GM23338 (cell line): ENCODE results near the gene IRS1.
"Not testable (repeated sequence)": the region's sequence is repeated elsewhere in the genome, so short reads cannot be mapped to it uniquely, and the experiment has no call there.

Source experiments
- CREB1 ChIP-seq: fragments of 250-450 bp; sonication (Bioruptor Pico); IDR thresholded peaks from 2 replicates; pipeline ENCODE4 v1.5.0; 2020; ENCODE audit warnings: low read depth, mild to moderate bottlenecking, moderate library complexity
- EZH2 ChIP-seq: fragments of 200-600 bp; sonication (generic); IDR thresholded peaks from one replicate; pipeline ENCODE4 v1.8.0; 2017; ENCODE audit warnings: antibody characterized with exemption, mild to moderate bottlenecking, low read depth; ENCODE audit not compliant: unreplicated experiment
- EZH2phosphoT487 ChIP-seq: fragments of 200-600 bp; sonication (generic); IDR thresholded peaks from one replicate; pipeline ENCODE4 v1.8.1; 2018; ENCODE audit warnings: antibody characterized with exemption; ENCODE audit not compliant: unreplicated experiment
- JUNB ChIP-seq: IDR thresholded peaks from one replicate; pipeline ENCODE4 v1.6.1; 2016; ENCODE audit warnings: antibody characterized with exemption; ENCODE audit not compliant: unreplicated experiment
- POLR2AphosphoS5 ChIP-seq: IDR thresholded peaks from 2 replicates; pipeline ENCODE4 v1.6.1; 2016; ENCODE audit warnings: antibody characterized with exemption, low read depth
- STAT1 ChIP-seq: IDR thresholded peaks from one replicate; pipeline ENCODE4 v1.6.1; 2016; ENCODE audit warnings: antibody characterized with exemption; ENCODE audit not compliant: unreplicated experiment
- ZNF331 ChIP-seq: fragments of 250-450 bp; sonication (Bioruptor Pico); IDR thresholded peaks from 2 replicates; pipeline ENCODE4 v1.5.0; 2020; ENCODE audit warnings: low read depth, mild to moderate bottlenecking, moderate library complexity
- TF ChIP-seq, protein P1 (sequence below), 2 experiments: fragments of 200-600 bp in 1 of 2; sonication (generic) in 1 of 2; conservative IDR thresholded peaks; 2 replicates each; pipeline versions ENCODE4 v1.5.1 to v1.6.1; 2016 to 2017; ENCODE audit warnings: antibody characterized with exemption in 2 of 2, low read depth in 2 of 2, mild to moderate bottlenecking in 2 of 2, moderate library complexity in 1 of 2
- TF ChIP-seq, protein P2 (sequence below): IDR thresholded peaks from one replicate; pipeline ENCODE4 v1.6.1; 2018; ENCODE audit warnings: antibody characterized with exemption; ENCODE audit not compliant: unreplicated experiment
- TF ChIP-seq, protein P3 (sequence below): fragments of 250-450 bp; sonication (Bioruptor Pico); IDR thresholded peaks from 2 replicates; pipeline ENCODE4 v1.5.0; 2020; ENCODE audit warnings: mild to moderate bottlenecking, moderate library complexity

DNA sequence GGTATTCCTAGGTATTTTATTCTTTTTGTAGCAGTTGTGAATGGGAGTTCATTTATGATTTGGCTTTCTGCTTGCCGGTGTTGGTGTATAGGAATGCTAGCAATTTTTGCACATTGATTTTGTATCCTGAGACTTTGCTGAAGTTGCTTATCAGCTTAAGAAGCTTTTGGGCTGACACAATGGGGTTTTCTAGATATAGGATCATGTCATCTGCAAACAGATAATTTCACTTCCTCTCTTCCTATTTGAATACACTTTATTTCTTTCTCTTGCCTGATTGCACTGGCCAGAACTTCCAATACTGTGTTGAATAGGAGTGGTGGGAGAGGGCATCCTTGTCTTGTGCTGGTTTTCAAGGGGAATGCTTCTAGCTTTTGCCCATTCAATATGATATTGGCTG lies 43.4 kb upstream of the IRS1 start:
- TF ChIP-seq, protein P1, sequence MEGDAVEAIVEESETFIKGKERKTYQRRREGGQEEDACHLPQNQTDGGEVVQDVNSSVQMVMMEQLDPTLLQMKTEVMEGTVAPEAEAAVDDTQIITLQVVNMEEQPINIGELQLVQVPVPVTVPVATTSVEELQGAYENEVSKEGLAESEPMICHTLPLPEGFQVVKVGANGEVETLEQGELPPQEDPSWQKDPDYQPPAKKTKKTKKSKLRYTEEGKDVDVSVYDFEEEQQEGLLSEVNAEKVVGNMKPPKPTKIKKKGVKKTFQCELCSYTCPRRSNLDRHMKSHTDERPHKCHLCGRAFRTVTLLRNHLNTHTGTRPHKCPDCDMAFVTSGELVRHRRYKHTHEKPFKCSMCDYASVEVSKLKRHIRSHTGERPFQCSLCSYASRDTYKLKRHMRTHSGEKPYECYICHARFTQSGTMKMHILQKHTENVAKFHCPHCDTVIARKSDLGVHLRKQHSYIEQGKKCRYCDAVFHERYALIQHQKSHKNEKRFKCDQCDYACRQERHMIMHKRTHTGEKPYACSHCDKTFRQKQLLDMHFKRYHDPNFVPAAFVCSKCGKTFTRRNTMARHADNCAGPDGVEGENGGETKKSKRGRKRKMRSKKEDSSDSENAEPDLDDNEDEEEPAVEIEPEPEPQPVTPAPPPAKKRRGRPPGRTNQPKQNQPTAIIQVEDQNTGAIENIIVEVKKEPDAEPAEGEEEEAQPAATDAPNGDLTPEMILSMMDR (conservative IDR thresholded peaks at IDR 0.05; ENCODE audit: low read depth in 2 of 2), result not testable (repeated sequence)
- TF ChIP-seq, protein P2, sequence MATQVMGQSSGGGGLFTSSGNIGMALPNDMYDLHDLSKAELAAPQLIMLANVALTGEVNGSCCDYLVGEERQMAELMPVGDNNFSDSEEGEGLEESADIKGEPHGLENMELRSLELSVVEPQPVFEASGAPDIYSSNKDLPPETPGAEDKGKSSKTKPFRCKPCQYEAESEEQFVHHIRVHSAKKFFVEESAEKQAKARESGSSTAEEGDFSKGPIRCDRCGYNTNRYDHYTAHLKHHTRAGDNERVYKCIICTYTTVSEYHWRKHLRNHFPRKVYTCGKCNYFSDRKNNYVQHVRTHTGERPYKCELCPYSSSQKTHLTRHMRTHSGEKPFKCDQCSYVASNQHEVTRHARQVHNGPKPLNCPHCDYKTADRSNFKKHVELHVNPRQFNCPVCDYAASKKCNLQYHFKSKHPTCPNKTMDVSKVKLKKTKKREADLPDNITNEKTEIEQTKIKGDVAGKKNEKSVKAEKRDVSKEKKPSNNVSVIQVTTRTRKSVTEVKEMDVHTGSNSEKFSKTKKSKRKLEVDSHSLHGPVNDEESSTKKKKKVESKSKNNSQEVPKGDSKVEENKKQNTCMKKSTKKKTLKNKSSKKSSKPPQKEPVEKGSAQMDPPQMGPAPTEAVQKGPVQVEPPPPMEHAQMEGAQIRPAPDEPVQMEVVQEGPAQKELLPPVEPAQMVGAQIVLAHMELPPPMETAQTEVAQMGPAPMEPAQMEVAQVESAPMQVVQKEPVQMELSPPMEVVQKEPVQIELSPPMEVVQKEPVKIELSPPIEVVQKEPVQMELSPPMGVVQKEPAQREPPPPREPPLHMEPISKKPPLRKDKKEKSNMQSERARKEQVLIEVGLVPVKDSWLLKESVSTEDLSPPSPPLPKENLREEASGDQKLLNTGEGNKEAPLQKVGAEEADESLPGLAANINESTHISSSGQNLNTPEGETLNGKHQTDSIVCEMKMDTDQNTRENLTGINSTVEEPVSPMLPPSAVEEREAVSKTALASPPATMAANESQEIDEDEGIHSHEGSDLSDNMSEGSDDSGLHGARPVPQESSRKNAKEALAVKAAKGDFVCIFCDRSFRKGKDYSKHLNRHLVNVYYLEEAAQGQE, result not testable (repeated sequence)
- TF ChIP-seq POLR2AphosphoS5; EZH2; EZH2phosphoT487; STAT1; JUNB; CREB1 (CRISPR knock-in tag); ZNF331 (CRISPR knock-in tag): not testable (repeated sequence)
- TF ChIP-seq, protein P3, sequence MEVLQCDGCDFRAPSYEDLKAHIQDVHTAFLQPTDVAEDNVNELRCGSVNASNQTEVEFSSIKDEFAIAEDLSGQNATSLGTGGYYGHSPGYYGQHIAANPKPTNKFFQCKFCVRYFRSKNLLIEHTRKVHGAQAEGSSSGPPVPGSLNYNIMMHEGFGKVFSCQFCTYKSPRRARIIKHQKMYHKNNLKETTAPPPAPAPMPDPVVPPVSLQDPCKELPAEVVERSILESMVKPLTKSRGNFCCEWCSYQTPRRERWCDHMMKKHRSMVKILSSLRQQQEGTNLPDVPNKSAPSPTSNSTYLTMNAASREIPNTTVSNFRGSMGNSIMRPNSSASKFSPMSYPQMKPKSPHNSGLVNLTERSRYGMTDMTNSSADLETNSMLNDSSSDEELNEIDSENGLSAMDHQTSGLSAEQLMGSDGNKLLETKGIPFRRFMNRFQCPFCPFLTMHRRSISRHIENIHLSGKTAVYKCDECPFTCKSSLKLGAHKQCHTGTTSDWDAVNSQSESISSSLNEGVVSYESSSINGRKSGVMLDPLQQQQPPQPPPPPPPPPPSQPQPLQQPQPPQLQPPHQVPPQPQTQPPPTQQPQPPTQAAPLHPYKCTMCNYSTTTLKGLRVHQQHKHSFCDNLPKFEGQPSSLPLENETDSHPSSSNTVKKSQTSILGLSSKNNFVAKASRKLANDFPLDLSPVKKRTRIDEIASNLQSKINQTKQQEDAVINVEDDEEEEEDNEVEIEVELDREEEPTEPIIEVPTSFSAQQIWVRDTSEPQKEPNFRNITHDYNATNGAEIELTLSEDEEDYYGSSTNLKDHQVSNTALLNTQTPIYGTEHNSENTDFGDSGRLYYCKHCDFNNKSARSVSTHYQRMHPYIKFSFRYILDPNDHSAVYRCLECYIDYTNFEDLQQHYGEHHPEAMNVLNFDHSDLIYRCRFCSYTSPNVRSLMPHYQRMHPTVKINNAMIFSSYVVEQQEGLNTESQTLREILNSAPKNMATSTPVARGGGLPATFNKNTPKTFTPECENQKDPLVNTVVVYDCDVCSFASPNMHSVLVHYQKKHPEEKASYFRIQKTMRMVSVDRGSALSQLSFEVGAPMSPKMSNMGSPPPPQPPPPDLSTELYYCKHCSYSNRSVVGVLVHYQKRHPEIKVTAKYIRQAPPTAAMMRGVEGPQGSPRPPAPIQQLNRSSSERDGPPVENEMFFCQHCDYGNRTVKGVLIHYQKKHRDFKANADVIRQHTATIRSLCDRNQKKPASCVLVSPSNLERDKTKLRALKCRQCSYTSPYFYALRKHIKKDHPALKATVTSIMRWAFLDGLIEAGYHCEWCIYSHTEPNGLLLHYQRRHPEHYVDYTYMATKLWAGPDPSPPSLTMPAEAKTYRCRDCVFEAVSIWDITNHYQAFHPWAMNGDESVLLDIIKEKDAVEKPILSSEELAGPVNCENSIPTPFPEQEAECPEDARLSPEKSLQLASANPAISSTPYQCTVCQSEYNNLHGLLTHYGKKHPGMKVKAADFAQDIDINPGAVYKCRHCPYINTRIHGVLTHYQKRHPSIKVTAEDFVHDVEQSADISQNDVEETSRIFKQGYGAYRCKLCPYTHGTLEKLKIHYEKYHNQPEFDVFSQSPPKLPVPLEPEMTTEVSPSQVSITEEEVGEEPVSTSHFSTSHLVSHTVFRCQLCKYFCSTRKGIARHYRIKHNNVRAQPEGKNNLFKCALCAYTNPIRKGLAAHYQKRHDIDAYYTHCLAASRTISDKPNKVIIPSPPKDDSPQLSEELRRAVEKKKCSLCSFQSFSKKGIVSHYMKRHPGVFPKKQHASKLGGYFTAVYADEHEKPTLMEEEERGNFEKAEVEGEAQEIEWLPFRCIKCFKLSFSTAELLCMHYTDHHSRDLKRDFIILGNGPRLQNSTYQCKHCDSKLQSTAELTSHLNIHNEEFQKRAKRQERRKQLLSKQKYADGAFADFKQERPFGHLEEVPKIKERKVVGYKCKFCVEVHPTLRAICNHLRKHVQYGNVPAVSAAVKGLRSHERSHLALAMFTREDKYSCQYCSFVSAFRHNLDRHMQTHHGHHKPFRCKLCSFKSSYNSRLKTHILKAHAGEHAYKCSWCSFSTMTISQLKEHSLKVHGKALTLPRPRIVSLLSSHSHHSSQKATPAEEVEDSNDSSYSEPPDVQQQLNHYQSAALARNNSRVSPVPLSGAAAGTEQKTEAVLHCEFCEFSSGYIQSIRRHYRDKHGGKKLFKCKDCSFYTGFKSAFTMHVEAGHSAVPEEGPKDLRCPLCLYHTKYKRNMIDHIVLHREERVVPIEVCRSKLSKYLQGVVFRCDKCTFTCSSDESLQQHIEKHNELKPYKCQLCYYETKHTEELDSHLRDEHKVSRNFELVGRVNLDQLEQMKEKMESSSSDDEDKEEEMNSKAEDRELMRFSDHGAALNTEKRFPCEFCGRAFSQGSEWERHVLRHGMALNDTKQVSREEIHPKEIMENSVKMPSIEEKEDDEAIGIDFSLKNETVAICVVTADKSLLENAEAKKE (CRISPR knock-in tag), result not testable (repeated sequence)
